Body of pancreas (tissue), 4 donors: Measurements from ENCODE around the gene AP5M1.
"Not testable (repeated sequence)": the region's sequence is repeated elsewhere in the genome, so short reads cannot be mapped to it uniquely, and the experiment has no call there.

Source experiments
- POLR2A ChIP-seq, 3 donors: fragments of 450-650 bp; IDR thresholded peaks; one replicate each; pipeline ENCODE4 v1.6.1; 2016; ENCODE audit warnings: antibody characterized with exemption in 3 of 3, mild to moderate bottlenecking in 2 of 3
- TF ChIP-seq, protein P1 (sequence below), 7 experiments: fragments of 450-650 bp in 4 of 7; fragments of 200-600 bp in 3 of 7; sonication (generic) in 3 of 7; IDR thresholded peaks; one replicate each; pipeline ENCODE4 v1.5.1; 2016 to 2019; ENCODE audit warnings: antibody characterized with exemption in 7 of 7

DNA sequence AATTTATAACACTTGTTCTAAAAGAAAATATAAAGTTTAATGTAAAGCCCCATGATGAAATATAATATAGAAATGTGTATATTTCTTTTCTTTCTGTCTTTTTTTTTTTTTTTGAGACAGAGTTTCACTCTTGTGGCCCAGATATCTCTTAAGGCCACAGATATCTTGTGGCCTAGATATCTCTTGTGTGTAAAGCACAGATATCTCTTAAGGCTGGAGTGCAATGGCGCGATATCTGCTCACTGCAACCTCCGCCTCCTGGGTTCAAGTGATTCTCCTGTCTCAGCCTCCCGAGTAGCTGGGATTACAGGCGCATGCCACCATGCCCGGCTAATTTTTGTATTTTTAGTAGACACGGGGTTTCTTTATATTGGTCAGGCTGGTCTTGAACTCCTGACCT, 28.7 kb upstream of the AP5M1 start:
- TF ChIP-seq, protein P1, sequence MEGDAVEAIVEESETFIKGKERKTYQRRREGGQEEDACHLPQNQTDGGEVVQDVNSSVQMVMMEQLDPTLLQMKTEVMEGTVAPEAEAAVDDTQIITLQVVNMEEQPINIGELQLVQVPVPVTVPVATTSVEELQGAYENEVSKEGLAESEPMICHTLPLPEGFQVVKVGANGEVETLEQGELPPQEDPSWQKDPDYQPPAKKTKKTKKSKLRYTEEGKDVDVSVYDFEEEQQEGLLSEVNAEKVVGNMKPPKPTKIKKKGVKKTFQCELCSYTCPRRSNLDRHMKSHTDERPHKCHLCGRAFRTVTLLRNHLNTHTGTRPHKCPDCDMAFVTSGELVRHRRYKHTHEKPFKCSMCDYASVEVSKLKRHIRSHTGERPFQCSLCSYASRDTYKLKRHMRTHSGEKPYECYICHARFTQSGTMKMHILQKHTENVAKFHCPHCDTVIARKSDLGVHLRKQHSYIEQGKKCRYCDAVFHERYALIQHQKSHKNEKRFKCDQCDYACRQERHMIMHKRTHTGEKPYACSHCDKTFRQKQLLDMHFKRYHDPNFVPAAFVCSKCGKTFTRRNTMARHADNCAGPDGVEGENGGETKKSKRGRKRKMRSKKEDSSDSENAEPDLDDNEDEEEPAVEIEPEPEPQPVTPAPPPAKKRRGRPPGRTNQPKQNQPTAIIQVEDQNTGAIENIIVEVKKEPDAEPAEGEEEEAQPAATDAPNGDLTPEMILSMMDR (IDR thresholded peaks at IDR 0.05) = not testable (repeated sequence)
- not testable (repeated sequence) for TF ChIP-seq POLR2A (IDR thresholded peaks at IDR 0.05)
